NCI-H748 (cell line): ENCODE measurements around the gene TRABD2A.
"Not testable (repeated sequence)": the region's sequence is repeated elsewhere in the genome, so short reads cannot be mapped to it uniquely, and the experiment has no call there.

Source experiments
- DNase-seq: peaks from one replicate; lab custom pipeline; 2025; ENCODE audit not compliant: unreplicated experiment; lab: John Stamatoyannopoulos, UW

The TRABD2A gene

DNA sequence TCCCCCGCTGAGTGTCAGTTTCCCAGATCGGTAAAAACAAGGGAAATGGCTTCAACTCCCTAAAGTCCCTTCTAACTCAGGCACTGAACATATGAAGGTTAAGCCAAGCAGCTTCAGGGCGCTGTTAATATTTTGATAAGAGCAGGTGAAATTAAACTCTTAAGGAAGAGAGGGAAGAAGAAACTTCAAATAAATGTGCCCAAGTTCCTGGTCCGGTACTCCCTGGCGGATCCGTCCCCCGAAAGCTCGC is 564 bp downstream of the TRABD2A start:
- no peak for DNase-seq

DNA sequence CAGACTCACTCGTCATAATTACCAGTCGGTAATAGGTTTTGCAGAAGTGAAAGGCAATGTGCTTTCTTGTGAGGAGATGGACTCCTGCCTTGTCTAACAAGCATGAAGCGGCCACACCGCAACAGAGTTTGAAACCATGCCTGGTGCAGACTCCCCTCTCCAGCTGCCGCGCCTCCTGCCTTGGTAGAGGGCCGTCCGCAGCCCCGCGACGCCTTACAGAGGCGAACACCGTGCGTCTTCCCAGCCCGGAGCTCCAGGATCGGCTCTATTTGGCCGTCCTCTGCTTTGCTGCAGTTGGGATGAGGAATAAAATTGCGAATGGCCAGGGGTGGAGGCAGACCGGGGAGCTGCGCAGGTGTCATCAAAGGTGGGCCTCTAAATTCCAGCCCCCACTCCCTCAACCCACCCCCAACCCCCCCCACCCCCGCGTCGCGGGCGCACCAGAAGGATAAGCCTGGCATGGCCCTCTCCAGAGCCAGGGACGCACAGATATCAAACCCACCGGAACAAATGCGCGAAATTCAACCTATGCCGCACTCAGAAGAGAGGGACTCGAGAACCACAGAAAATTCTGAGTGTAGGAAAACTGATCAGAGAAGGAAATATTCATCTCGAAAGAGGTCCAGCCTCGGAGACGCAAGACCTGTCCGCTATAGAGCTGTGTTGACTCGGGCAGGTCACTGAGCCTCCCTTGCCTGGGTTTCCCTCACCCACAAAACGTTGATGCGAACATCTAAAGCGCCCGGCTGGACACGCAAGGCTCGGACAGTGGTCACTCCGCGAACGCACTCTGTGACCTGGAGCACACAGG is 1.1 kb downstream of the TRABD2A start:
- peak; percentile 21 for DNase-seq

DNA sequence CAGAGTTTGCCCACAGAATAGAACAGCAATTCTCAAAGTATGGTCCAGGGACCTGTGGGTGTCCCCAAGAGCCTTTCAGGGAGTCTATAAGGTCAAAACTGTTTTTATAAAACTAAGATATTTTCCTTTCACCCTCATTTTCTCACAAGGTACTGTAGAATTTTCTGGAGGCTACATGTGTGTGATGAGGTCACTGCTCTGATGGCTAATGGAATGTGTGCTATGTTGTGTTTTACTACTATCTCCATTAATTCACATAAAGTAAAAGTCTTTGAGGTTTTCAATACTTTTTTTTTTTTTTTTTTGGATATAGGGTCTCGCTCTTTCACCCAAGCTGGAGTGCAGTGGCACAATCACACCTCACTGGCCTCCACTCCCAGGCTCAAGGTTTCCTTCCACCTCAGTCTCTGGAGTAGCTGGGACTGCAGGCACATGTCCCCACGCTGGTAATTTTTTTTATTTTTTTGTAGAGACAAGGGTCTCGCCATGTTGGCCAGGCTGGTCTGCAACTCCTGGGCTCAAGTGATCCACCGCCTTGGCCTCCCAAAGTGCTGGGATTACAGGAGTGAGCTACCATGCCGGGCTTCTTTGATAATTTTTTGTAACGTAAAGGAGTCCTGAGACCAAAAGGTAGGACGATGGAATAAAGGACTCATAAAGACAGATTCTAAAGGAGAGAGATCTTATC is 1.8 kb downstream of the TRABD2A start:
- DNase-seq: no peak

DNA sequence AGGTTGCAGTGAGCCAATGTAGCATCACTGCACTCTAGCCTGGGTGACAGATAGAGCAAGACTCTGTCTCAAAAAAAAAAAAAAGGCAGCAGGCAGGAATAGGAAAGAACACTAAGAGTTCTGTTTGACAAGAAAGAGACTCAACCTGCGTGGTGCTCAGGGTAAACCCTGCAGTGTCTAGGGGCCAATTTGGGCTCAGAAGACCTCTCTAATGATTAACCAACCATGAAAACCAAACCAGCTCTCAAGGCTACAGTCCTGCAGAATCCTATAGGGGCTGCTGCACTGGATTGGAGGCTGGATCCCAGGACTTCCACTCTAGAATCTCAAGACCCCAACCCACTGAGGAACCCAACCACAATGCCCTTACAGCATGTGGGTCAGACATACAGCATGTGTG is 2.4 kb downstream of the TRABD2A start:
- no peak for DNase-seq

DNA sequence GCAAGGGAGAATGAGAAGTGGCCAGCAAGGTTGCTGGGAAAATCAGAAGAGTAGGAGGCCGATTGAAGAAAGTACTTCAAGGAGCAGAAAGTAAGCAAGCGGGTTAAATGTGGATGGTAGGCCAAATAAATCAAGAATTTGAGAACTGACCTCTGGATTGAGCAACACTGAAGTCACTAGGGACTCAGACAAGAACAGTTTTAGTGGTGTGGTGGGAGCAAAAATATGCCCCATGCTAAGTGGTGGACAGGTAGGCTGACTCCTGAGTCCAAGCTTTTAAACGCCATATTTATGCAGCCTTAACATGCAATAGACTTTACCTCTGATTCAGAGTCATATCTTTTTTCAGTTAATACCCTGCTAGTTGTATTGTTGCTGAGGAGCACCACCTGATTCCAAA is 4.5 kb downstream of the TRABD2A start:
- DNase-seq: no peak

DNA sequence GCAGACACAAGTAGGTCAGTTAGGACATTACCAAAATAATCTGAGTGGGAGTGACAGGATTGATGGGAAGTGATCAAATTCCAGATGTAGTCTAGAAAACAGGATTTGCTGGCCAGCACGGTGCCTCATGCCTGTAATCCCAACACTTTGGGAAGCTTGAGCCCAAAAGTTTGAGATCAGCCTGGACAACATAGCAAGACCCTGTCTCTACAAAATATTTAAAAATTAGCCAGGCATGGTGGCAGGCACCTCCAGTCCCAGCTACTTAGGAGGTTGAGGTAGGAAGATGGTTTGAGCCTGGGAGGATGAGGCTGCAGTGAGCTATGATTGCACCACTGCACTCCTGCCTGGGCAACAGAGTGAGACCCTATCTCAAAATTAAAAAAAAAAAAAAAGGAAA is 5.3 kb downstream of the TRABD2A start:
- not testable (repeated sequence) for DNase-seq

DNA sequence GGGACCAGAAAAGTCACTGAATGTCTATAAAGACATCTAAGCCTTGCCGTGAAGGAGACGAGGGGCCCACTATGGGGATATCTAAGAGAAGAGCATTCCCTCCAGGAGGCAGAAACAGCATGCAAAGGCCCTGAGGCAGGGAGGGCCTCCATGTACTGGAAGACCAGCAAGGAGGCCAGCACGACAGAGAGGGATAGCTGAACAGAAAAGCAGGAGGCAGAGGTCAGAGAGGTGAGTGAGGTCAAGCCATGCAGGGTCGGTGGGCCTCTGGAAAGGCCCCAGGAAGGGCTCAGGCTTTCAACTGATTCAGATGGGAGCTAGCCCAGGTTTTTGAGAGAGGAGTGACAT is 5.7 kb downstream of the TRABD2A start:
- DNase-seq: no peak

DNA sequence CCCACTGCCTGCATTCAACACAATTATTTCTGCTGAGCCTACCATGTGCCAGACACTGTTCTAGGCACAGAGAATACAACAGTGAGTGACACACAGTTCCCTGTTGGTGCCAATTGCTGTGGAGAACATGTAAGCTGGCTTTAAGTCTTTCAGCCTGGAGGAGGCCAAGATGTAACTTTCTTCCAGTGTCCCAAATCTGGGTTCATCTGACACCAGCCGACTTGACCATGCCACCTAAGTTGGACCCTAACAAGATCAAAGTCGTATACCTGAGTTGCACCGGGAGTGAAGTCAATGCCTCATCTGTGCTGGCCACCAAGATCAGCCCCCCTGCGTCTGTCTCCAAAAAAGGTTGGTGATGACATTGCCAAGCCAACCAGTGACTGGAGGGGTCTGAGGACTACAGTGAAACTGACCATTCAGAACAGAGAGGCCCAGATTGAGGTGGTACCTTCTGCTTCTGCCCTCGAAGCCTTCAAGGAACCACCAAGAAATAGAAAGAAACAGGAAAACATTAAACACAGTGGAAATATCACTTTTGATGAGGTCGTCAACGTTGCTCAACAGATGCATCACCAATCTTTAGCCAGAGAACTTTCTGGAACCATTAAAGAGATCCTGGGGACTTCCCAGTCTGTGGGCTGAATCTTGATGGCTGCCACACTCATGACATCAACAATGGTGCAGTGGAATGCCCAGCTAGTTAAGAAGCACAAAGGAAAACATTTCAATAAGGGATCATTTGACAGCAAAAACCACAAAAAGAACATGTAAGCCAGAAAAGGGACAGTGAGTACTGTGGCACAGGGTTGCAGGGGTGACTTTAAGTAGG is 6.3 kb downstream of the TRABD2A start:
- no peak for DNase-seq

DNA sequence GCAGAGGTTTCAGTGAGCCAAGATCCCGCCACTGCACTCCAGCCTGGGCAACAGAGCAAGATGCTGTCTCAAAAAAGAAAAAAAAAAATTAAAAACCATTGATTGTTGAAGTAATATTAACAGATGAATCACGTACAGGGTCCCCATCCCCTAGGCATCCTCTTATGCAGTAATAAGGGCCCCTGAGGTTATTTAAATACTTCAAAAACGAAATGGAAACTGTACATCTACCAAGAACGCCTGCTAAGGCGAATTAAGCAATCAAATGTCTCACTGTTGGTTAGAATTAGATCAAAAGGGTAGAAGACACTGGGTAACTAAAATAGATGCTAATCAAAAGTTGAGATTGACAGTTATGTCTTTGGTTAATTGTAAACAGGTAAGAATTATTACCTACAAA is 7.5 kb downstream of the TRABD2A start:
- DNase-seq: no peak

DNA sequence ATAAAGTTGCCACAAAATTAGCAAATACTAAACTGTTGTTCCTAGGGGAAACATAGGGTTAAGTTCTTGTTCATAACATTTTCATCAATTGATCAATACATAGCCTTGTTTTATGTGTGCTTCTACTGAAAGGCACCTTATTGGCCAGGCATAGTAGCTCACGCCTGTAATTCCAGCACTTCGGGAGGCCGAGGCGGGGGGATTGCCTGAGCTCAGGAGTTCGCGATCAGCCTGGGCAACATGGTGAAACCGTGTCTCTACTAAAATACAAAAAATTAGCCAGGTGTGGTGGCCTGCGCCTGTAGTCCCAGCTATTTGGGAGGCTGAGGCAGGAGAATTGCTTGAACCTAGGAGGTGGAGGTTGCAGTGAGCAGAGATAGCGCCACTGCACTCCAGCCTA is 8.2 kb downstream of the TRABD2A start:
- DNase-seq: not testable (repeated sequence)

DNA sequence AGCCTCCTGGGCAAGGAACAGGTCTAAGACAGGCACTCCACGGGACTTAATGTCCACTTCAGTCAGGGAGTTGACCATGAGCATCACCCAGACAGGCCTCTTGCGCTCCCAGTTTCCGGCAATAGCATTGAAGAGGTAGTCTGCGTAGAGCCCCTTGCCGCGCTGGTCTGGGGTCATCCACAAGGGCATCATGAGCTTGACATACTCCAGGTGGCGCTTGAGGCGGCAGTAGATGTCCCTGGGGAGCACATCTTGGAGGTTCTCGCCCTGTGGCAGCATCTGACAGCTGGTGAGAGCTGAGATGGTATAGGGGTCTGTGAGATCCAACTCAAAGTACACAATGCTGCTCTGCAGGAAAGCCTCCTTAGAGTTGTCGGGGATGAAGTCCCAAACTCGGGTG is 10.6 kb downstream of the TRABD2A start:
- DNase-seq: no peak

DNA sequence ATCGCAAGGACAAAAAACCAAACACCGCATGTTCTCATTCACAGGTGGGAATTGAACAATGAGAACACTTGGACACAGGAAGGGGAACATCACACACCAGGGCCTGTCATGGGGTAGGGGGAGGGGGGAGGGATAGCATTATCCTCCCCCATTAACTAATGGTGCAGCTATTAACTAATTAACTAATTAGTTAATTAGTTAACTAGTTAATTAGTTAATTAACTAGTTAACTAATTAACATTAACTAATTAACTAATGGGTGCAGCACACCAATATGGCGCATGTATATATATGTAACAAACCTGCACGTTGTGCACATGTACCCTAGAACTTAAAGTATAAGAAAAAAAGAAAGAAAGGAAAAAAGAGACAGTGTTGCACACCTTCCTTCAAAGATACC is 12.6 kb downstream of the TRABD2A start:
- not testable (repeated sequence) for DNase-seq

DNA sequence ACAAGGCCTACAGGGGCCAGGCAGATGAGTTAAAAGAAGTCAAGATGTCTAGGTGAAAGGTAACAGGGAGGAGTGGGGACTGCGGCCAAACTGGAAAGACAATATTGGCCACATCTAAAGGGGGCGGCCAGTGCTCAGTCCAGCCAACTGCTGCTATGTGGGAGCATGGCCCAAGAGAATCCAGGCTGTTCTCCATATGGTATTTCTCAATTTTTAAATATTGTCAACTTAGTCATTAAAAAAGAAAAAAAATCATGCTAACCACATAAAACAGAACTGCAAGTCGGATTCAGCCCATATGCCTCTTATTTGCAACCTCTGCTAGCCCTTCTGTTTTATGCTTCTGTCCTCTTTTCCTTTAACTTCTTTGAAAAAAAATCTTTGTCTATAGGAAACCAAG is 14.8 kb downstream of the TRABD2A start:
- DNase-seq: no peak

DNA sequence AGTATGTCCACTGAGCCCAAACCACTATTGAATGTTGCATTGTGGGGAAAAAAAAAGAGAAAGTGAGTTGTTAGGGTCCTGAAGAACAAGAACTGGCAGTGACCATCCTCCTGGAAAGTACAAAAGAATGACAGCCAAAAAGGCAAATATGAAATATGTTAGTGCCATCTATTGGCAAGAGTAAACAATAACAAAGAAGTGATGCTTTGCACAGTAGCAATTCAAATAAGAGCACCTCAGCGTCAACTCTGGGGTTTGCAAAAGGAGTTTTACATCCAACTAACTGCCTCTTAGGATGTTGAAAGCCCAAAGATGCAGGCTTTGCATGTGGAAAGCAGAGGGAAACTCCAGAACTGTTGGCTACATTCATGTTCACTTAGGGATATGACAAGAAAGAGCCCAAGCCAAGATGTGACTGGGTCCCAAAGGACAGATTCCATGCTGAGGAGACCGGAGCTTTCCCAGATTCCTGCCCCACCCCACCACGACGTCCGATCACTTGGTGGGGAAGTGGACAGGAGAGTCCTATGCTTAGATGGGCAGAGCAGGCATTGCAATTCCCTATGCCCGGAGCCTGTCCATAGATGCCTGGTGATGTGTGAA is 15.6 kb downstream of the TRABD2A start:
- peak; percentile 16 for DNase-seq

DNA sequence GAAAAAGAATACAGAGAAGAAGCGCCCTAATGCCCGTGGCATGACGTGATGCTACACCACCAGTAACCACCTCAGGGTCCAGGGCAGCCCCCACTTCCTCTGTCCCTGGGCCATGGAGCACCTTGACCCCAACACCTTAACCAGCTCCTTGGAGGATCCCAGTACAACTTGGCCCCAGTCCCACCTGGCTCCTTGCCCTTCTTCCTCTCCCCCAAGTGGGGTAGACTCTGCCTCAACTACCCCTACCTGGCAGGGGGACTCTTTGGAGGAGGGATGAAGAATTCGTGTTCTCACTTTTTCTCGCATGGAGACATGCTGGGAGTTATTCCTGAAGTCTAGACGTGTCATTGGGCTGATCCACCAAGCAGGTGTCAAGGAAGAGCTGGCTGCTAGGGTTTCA is 18.9 kb downstream of the TRABD2A start:
- DNase-seq: no peak

DNA sequence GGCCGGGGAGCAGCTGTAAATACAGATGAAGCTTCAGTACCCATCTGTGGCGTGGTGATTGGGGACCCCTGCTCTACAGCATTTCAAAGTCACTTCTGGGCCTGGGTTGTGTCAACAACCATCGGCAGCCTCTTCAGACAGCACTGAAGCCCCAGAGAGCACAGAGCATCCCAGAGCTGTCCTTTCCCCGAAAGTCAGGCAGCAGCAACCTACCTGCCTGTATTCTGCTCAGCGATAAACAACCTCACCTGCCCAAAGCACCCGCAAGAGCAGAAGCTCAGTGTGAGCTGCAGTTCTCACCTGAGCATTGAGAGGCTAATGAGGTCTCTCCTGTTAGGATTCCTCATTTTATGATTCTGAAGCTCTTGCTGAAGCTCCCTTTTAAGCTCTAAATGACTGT is 19.3 kb downstream of the TRABD2A start:
- no peak for DNase-seq

DNA sequence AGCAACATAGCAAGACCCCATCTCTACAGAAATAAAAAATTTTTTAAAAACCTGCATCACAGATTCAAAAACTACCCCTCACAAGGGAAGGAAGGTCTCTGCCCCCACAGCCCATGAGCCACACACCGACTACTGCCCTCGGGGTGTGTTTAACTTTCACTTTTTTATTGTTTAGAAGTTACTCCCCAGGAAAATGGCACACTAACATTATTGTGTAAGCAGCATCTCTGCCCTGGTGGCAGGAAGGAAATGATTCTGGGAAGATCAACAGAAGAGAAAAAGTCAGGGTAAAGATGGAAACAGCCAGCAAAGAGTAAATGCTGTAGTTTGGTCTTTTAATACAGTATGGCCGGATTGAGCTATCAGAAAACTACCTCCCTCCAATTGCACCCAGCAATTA is 21.9 kb downstream of the TRABD2A start:
- DNase-seq: no peak

DNA sequence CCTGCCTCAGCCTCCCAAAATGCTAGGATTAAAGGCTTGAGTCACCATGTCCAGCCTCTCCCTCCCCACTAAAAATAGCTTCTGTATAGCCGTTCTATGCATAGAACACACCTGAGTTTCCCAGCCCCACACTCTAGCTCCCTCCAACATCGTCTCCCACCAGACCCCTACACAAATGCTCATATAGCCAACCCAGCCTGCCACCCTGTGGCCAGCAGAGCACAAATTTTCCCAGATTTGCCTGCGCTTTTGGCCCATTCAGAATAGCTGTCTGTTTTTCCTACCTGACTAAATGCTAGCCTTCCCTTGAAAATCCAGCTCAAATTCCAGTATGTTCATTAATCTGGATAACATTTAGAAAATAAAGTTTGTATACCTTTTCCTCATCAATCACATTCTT is 22.8 kb downstream of the TRABD2A start:
- no peak for DNase-seq

DNA sequence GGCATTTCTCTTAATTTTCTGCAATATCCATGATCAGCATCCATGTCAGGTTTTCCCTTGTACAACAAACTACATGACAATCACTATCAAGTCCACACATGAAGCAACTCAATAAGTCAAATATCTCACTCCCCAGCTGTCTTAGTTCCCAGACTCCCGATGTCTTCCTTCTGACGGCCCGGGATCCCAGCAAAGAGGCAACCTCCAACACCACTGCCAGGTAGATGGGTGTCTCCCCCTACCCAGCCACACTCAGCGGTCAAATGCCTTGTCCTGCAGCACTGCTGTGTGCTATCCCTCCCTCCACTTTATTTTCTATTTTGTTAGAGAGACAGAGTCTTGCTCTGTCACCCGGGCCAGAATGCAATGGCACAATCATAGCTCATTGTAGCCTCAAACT is 23.3 kb downstream of the TRABD2A start:
- DNase-seq: no peak

DNA sequence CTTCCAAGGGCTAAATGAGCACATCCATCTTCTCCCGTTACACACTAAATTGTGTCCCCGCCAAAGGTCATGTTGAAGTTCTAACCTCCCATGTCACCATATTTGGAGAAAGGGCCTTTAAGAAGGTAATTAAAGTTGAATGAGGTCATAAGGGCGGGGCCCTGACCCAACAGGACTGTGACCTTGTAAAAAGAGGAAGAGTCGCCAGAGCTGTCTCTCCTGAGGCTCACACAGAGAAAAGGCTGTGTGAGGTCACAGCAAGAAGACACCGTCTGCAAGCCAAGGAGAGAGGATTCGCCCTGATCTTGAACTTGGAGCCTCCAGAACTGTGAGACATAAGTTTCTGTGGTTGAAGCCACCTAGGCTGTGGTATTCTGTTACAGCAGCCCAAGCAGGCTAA is 24.1 kb downstream of the TRABD2A start:
- DNase-seq: no peak

DNA sequence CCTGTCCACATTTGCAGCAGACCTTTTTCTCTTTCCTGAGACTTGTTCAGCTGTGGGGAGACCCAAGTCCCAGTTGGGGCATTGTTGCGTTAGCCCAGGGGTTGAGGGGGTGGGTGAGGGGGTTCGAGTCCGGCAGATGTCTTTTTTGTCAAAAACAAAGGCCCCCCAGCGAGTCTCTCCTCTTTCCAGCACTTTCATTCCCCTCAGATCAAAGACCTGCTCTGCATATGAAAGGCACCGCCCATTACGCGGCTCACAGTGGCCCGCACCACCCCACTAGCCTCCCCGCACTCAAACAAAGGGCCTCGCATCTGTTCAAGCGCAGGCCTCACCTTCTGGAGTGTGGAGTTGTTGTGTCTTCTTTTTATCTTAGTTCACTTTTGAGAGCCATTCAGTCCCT is 25.2 kb downstream of the TRABD2A start:
- DNase-seq: no peak

DNA sequence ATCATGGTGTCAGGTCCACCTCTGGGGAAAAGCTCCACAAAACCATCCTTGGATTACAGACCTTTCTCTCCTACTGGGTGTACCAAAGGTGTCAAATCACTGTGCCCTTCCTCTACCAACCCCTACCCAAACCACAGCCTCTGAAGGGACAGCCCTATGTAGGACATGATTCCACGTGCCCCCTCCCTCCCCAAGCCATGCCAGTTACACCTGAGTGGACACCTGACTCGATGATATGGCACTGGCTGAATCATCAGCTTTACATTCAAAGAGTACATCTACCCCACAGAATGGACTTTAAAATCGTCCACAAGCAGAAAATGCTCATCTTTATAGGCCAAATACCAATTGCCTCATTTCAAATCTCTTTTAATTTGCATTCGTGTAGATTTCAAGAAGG is 26.0 kb downstream of the TRABD2A start:
- no peak for DNase-seq
